BE2C (cell line): ENCODE data around the gene THEM5. TPM values are rescaled to one million over a fixed set of nuclear protein-coding genes. Genes with fewer than 3 reads are reported as not detected.
"Not testable (repeated sequence)": the region's sequence is repeated elsewhere in the genome, so short reads cannot be mapped to it uniquely, and the experiment has no call there.

Experiments
- DNase-seq: peaks from one replicate; pipeline ENCODE4 v3.0.0-alpha.2; 2020
- H3K27me3 ChIP-seq: fragments of 250-450 bp; sonication (Bioruptor Pico); 2 replicates; pipeline ENCODE4 v1.5.1; 2020; ENCODE audit warnings: mild to moderate bottlenecking
- H3K36me3 ChIP-seq: fragments of 250-450 bp; sonication (Bioruptor Pico); 2 replicates; pipeline ENCODE4 v1.5.1; 2020; ENCODE audit warnings: mild to moderate bottlenecking
- H3K4me1 ChIP-seq: fragments of 250-450 bp; sonication (Bioruptor Pico); 2 replicates; pipeline ENCODE4 v1.5.1; 2020
- H3K4me3 ChIP-seq: 2 replicates; pipeline ENCODE4 v1.5.1; 2011; ENCODE audit warnings: low read depth, low read length
- H3K9me3 ChIP-seq: fragments of 250-450 bp; sonication (Bioruptor Pico); 2 replicates; pipeline ENCODE4 v1.5.1; 2020
- CTCF ChIP-seq: IDR thresholded peaks from 2 replicates; pipeline ENCODE4 v1.5.1; 2012; ENCODE audit warnings: mild to moderate bottlenecking, low read depth, low read length
- polyA plus RNA-seq: library from polyadenylated mRNA; unstranded; fragments of >200 nt; gene quantifications from one replicate; pipeline ENCODE4 v1.2.1, GENCODE V29; 2012; ENCODE audit warnings: low read depth, missing spikeins; ENCODE audit not compliant: insufficient read length, insufficient read depth

The THEM5 gene
- polyA plus RNA-seq: not detected

GRCh38 chr1:151853411-151853943, at the start of gene THEM5:
Gene THEM5, minus strand, starts transcription at chr1:151853712. Its CDS starts 147 bp downstream, at chr1:151853565.
- H3K9me3 ChIP-seq: no peaks in the 10 kb centered on the region
- no peak within 1 kb of the TSS for H3K4me3 ChIP-seq
- DNase-seq: no peak
- no peaks in the 10 kb centered on the region for H3K27me3 ChIP-seq
- no peak for TF ChIP-seq CTCF
- no peaks in the 10 kb centered on the region for H3K36me3 ChIP-seq
- peaks cover 7% of the 10 kb centered on the region for H3K4me1 ChIP-seq

GRCh38 chr1:151902858-151903257, 49.3 kb upstream of the THEM5 start:
- H3K36me3 ChIP-seq: peaks cover 7% of the 10 kb centered on the region
- peaks cover 5% of the 10 kb centered on the region for H3K9me3 ChIP-seq
- H3K4me3 ChIP-seq: no peak overlapping the region
- peaks cover 3% of the 10 kb centered on the region for H3K4me1 ChIP-seq
- H3K27me3 ChIP-seq: no peaks in the 10 kb centered on the region
- DNase-seq: no peak
- no peak for TF ChIP-seq CTCF

GRCh38 chr1:151900804-151901203, 47.3 kb upstream of the THEM5 start:
- DNase-seq, H3K4me1 ChIP-seq, H3K27me3 ChIP-seq, H3K9me3 ChIP-seq, H3K4me3 ChIP-seq, H3K36me3 ChIP-seq: not testable (repeated sequence)

- Histone ChIP-seq H3K9me3 (no peaks in the 10 kb centered on the region; the same call in none of the 2 replicates), H3K4me1 (no peaks in the 10 kb centered on the region; the same call in 1 of the 2 replicates), H3K4me3 (no peak overlapping the region), H3K27me3 (no peaks in the 10 kb centered on the region), H3K36me3 (no peaks in the 10 kb centered on the region; the same call in 1 of the 2 replicates)
- TF ChIP-seq CTCF: no peak
- peak; percentile 34 for DNase-seq
Observed at GRCh38 chr1:151898519-151898991, 45.0 kb upstream of the THEM5 start.

GRCh38 chr1:151897991-151898431, 44.5 kb upstream of the THEM5 start:
- no peak for TF ChIP-seq CTCF
- Histone ChIP-seq H3K27me3 (no peaks in the 10 kb centered on the region), H3K36me3 (no peaks in the 10 kb centered on the region; the same call in 1 of the 2 replicates), H3K9me3 (no peaks in the 10 kb centered on the region; the same call in none of the 2 replicates), H3K4me1 (no peaks in the 10 kb centered on the region; the same call in 1 of the 2 replicates), H3K4me3 (no peak overlapping the region)
- no peak for DNase-seq

- H3K4me3 ChIP-seq: no peak overlapping the region
- H3K27me3 ChIP-seq: no peaks in the 10 kb centered on the region
- no peak for DNase-seq
- H3K4me1 ChIP-seq: no peaks in the 10 kb centered on the region; the same call in 1 of the 2 replicates
- H3K9me3 ChIP-seq: no peaks in the 10 kb centered on the region; the same call in 1 of the 2 replicates
- H3K36me3 ChIP-seq: peaks cover 18% of the 10 kb centered on the region
- no peak for TF ChIP-seq CTCF
Observed at GRCh38 chr1:151893176-151893924, 39.8 kb upstream of the THEM5 start.
